SK-N-SH treated with all-trans-retinoic acid at 6 μM for 48 hours (cell line): Measurements from ENCODE around the gene BRPF3.

Experiments
- ATAC-seq: fragments of 200-7000 bp; cut with Tn5 transposase; 3 replicates; pipeline ENCODE4 v1.9.1; 2020; ENCODE audit warnings: mild to moderate bottlenecking, moderate library complexity
- ARNTL ChIP-seq: fragments of 450-650 bp; formaldehyde crosslinking; IDR thresholded peaks from 2 replicates; pipeline ENCODE4 v1.5.0; 2020; ENCODE audit warnings: low read depth, mild to moderate bottlenecking, moderate library complexity, borderline replicate concordance
- BACH2 ChIP-seq: fragments of 250-450 bp; sonication (Bioruptor Pico); IDR thresholded peaks from 2 replicates; pipeline ENCODE4 v1.9.0; 2021; ENCODE audit warnings: mild to moderate bottlenecking, borderline replicate concordance
- CREB5 ChIP-seq: fragments of 250-450 bp; sonication (Bioruptor Pico); IDR thresholded peaks from 2 replicates; pipeline ENCODE4 v1.5.1; 2020; ENCODE audit warnings: low read depth, mild to moderate bottlenecking, moderate library complexity
- CSDC2 ChIP-seq: fragments of 250-450 bp; sonication (Bioruptor Pico); IDR thresholded peaks from 2 replicates; pipeline ENCODE4 v1.5.0; 2020; ENCODE audit warnings: mild to moderate bottlenecking, moderate library complexity
- CSRNP3 ChIP-seq: fragments of 250-450 bp; sonication (Bioruptor Pico); IDR thresholded peaks from 2 replicates; pipeline ENCODE4 v1.5.1; 2021; ENCODE audit warnings: mild to moderate bottlenecking, moderate library complexity
- ESRRG ChIP-seq: fragments of 250-450 bp; sonication (Bioruptor Pico); IDR thresholded peaks from 2 replicates; pipeline ENCODE4 v1.6.1; 2021; ENCODE audit warnings: mild to moderate bottlenecking
- GLIS3 ChIP-seq: fragments of 250-450 bp; sonication (Bioruptor Pico); IDR thresholded peaks from 2 replicates; pipeline ENCODE4 v1.5.0; 2020; ENCODE audit warnings: mild to moderate bottlenecking, moderate library complexity
- ISL1 ChIP-seq: fragments of 250-450 bp; sonication (Bioruptor Pico); IDR thresholded peaks from 2 replicates; pipeline ENCODE4 v2.1.2; 2022; ENCODE audit warnings: mild to moderate bottlenecking, moderate library complexity
- OSR1 ChIP-seq: fragments of 250-450 bp; sonication (Bioruptor Pico); IDR thresholded peaks from 2 replicates; pipeline ENCODE4 v1.8.0; 2022; ENCODE audit warnings: moderate library complexity, mild to moderate bottlenecking, inconsistent platforms
- PATZ1 ChIP-seq: fragments of 250-450 bp; sonication (Bioruptor Pico); IDR thresholded peaks from 2 replicates; pipeline ENCODE4 v1.8.0; 2020; ENCODE audit warnings: mild to moderate bottlenecking, moderate library complexity, borderline replicate concordance
- POU6F1 ChIP-seq: fragments of 250-450 bp; sonication (Bioruptor Pico); IDR thresholded peaks from 2 replicates; pipeline ENCODE4 v1.8.0; 2021; ENCODE audit warnings: low read depth, mild to moderate bottlenecking, moderate library complexity, borderline replicate concordance
- PPARA ChIP-seq: fragments of 250-450 bp; sonication (Bioruptor Pico); IDR thresholded peaks from 2 replicates; pipeline ENCODE4 v1.5.0; 2020; ENCODE audit warnings: mild to moderate bottlenecking, borderline replicate concordance
- RARB ChIP-seq: fragments of 250-450 bp; sonication (Bioruptor Pico); IDR thresholded peaks from 2 replicates; pipeline ENCODE4 v1.8.0; 2021; ENCODE audit warnings: mild to moderate bottlenecking, moderate library complexity
- SNAI2 ChIP-seq: fragments of 250-450 bp; sonication (Bioruptor Pico); IDR thresholded peaks from 2 replicates; pipeline ENCODE4 v1.5.0; 2020; ENCODE audit warnings: mild to moderate bottlenecking, moderate library complexity
- TCF4 ChIP-seq: fragments of 250-450 bp; sonication (Bioruptor Pico); IDR thresholded peaks from 2 replicates; pipeline ENCODE4 v1.8.0; 2021; ENCODE audit warnings: mild to moderate bottlenecking, moderate library complexity, borderline replicate concordance
- TOX ChIP-seq: fragments of 250-450 bp; sonication (Bioruptor Pico); IDR thresholded peaks from 2 replicates; pipeline ENCODE4 v1.8.0; 2021; ENCODE audit warnings: mild to moderate bottlenecking, moderate library complexity, borderline replicate concordance
- ZC3H10 ChIP-seq: fragments of 250-450 bp; sonication (Bioruptor Pico); IDR thresholded peaks from 2 replicates; pipeline ENCODE4 v1.5.1; 2021; ENCODE audit warnings: mild to moderate bottlenecking, moderate library complexity
- ZFP3 ChIP-seq: fragments of 250-450 bp; sonication (Bioruptor Pico); IDR thresholded peaks from 2 replicates; pipeline ENCODE4 v1.5.0; 2020; ENCODE audit warnings: mild to moderate bottlenecking, moderate library complexity
- ZFP30 ChIP-seq: fragments of 450-650 bp; formaldehyde crosslinking; IDR thresholded peaks from 2 replicates; pipeline ENCODE4 v1.5.0; 2022; ENCODE audit warnings: mild to moderate bottlenecking, moderate library complexity
- ZNF565 ChIP-seq: fragments of 450-650 bp; formaldehyde crosslinking; conservative IDR thresholded peaks from 2 replicates; pipeline ENCODE4 v1.5.0; 2020; ENCODE audit warnings: low read depth, mild to moderate bottlenecking, moderate library complexity
- ZNF70 ChIP-seq: fragments of 450-650 bp; formaldehyde crosslinking; IDR thresholded peaks from 2 replicates; pipeline ENCODE4 v1.5.0; 2020; ENCODE audit warnings: mild to moderate bottlenecking, moderate library complexity
- ZNF8 ChIP-seq: fragments of 450-650 bp; formaldehyde crosslinking; IDR thresholded peaks from 2 replicates; pipeline ENCODE4 v1.5.0; 2020; ENCODE audit warnings: mild to moderate bottlenecking, moderate library complexity

The BRPF3 gene

GRCh38 chr6:36230371-36230770 is 33.8 kb downstream of the BRPF3 start:
- no peak for TF ChIP-seq CREB5 (CRISPR knock-in tag)
- no peak for TF ChIP-seq CSDC2
- TF ChIP-seq GLIS3 (CRISPR knock-in tag): no peak
- no peak for TF ChIP-seq ISL1 (CRISPR knock-in tag)
- TF ChIP-seq SNAI2 (CRISPR knock-in tag): no peak
- no peak for TF ChIP-seq ZNF8 (CRISPR knock-in tag)
- no peak for TF ChIP-seq CSRNP3 (CRISPR knock-in tag)
- TF ChIP-seq OSR1 (CRISPR knock-in tag): no peak
- TF ChIP-seq POU6F1 (CRISPR knock-in tag): no peak
- TF ChIP-seq PPARA (CRISPR knock-in tag): no peak
- TF ChIP-seq ZFP3 (CRISPR knock-in tag): no peak
- no peak for TF ChIP-seq ZFP30 (CRISPR knock-in tag)
- no peak for TF ChIP-seq ZNF565 (CRISPR knock-in tag)
- TF ChIP-seq PATZ1 (CRISPR knock-in tag): no peak
- no peak for TF ChIP-seq TOX (CRISPR knock-in tag)
- TF ChIP-seq ESRRG (CRISPR knock-in tag): no peak
- no peak for TF ChIP-seq TCF4 (CRISPR knock-in tag)
- TF ChIP-seq RARB: no peak
- TF ChIP-seq ARNTL (CRISPR knock-in tag): no peak
- ATAC-seq: no peak

- TF ChIP-seq ARNTL (CRISPR knock-in tag) (no peak), CREB5 (CRISPR knock-in tag) (no peak), GLIS3 (CRISPR knock-in tag) (no peak), CSDC2 (no peak), ZNF70 (no peak), ESRRG (CRISPR knock-in tag) (no peak), BACH2 (CRISPR knock-in tag) (no peak), ZNF565 (CRISPR knock-in tag) (no peak), ZC3H10 (CRISPR knock-in tag) (no peak), PPARA (CRISPR knock-in tag) (no peak), ZFP30 (CRISPR knock-in tag) (no peak), ZFP3 (CRISPR knock-in tag) (no peak), POU6F1 (CRISPR knock-in tag) (no peak), ZNF8 (CRISPR knock-in tag) (no peak), TCF4 (CRISPR knock-in tag) (no peak)
- ATAC-seq: no peak
Observed at GRCh38 chr6:36232172-36232571, 35.6 kb downstream of the BRPF3 start.
